B cell (primary cell): ENCODE measurements around the gene GUCA2A. TPM values are rescaled to one million over a fixed set of nuclear protein-coding genes. Genes with fewer than 3 reads are reported as not detected.

Experiments used
- ATAC-seq: fragments of 200-7000 bp; cut with Tn5 transposase; one replicate; pipeline ENCODE4 v1.10.0; 2021; ENCODE audit warnings: low read depth, mild to moderate bottlenecking, moderate number of reproducible peaks, moderate library complexity
- CTCF ChIA-PET: fragments of 350-600 bp; sonication (Branson Sonifier 250); formaldehyde crosslinking; loops from one replicate; lab custom pipeline; 2021; ENCODE audit warnings: antibody characterized with exemption, inconsistent platforms; lab: Charles Lee
- POLR2A ChIA-PET: fragments of 350-600 bp; sonication (Branson Sonifier 250); formaldehyde crosslinking; loops from one replicate; lab custom pipeline; 2021; ENCODE audit warnings: antibody characterized with exemption; lab: Charles Lee
- DNase-seq: peaks from one replicate; pipeline ENCODE4 v3.0.0; 2013
- H2AFZ ChIP-seq: 2 replicates; pipeline ENCODE4 v1.6.1; 2012; ENCODE audit warnings: mild to moderate bottlenecking, low read depth, low read length; ENCODE audit not compliant: insufficient read depth, poor library complexity, severe bottlenecking
- H3K27ac ChIP-seq, 2 donors: 1 replicate in 1 of 2; 2 replicates in 1 of 2; pipeline ENCODE4 v1.5.1; 2012 to 2013; ENCODE audit warnings: low read length in 2 of 2, mild to moderate bottlenecking in 2 of 2, moderate library complexity in 1 of 2
- H3K27me3 ChIP-seq, 4 experiments: fragments of 200-600 bp in 1 of 4; sonication (generic) in 1 of 4; replicated peaks in 1 of 4; 1 replicate in 2 of 4; 2 replicates in 2 of 4; pipeline versions ENCODE4 v1.6.1 to v1.7.0; 2013 to 2016; ENCODE audit warnings: low read length in 3 of 4, mild to moderate bottlenecking in 2 of 4, mixed read lengths in 1 of 4, moderate library complexity in 1 of 4; ENCODE audit not compliant: insufficient read depth in 4 of 4, control insufficient read depth in 3 of 4; ENCODE audit errors: control extremely low read depth in 1 of 4
- H3K36me3 ChIP-seq, 2 experiments: replicated peaks in 1 of 2; 1 replicate in 1 of 2; 2 replicates in 1 of 2; pipeline versions ENCODE4 v1.6.1 to v1.7.1; 2013; ENCODE audit warnings: low read length in 1 of 2; ENCODE audit not compliant: insufficient read depth in 2 of 2, control insufficient read depth in 1 of 2; ENCODE audit errors: control extremely low read depth in 1 of 2, extremely low read depth in 1 of 2
- H3K4me1 ChIP-seq, 2 donors: fragments of 200-600 bp in 1 of 2; sonication (generic) in 1 of 2; 1 replicate in 1 of 2; 2 replicates in 1 of 2; pipeline versions ENCODE4 v1.5.1 to v1.6.1; 2013 to 2017; ENCODE audit warnings: low read length in 2 of 2; ENCODE audit not compliant: control insufficient read depth in 2 of 2, insufficient read depth in 2 of 2
- H3K4me2 ChIP-seq: replicated peaks from 2 replicates; pipeline ENCODE3; 2012; ENCODE audit warnings: mild to moderate bottlenecking, low read depth, low read length; ENCODE audit not compliant: poor library complexity, severe bottlenecking
- H3K4me3 ChIP-seq, 5 experiments: fragments of 200-600 bp in 1 of 5; sonication (generic) in 1 of 5; 1 replicate in 3 of 5; 2 replicates in 2 of 5; pipeline versions ENCODE4 v1.5.1 to v1.7.0; 2011 to 2016; ENCODE audit warnings: low read length in 4 of 5, mild to moderate bottlenecking in 4 of 5, low read depth in 2 of 5, control low read depth in 1 of 5, moderate library complexity in 1 of 5; ENCODE audit not compliant: insufficient read depth in 1 of 5; ENCODE audit errors: control extremely low read depth in 1 of 5, extremely low read depth in 1 of 5
- H3K79me2 ChIP-seq: fragments of 200-600 bp; sonication (generic); one replicate; pipeline ENCODE4 v1.6.0; 2016; ENCODE audit warnings: low read length; ENCODE audit not compliant: control insufficient read depth, insufficient read depth
- H3K9ac ChIP-seq: fragments of 200-600 bp; sonication (generic); 2 replicates; pipeline ENCODE4 v1.6.1; 2017; ENCODE audit warnings: mild to moderate bottlenecking, low read length, moderate library complexity
- H3K9me3 ChIP-seq, 3 donors: one replicate each; pipeline versions ENCODE4 v1.6.1 to v1.7.1; 2013; ENCODE audit warnings: low read length in 2 of 3; ENCODE audit not compliant: control insufficient read depth in 2 of 3, insufficient read depth in 1 of 3; ENCODE audit errors: control extremely low read depth in 1 of 3
- H4K20me1 ChIP-seq: 2 replicates; pipeline ENCODE4 v1.6.0; 2012; ENCODE audit warnings: mild to moderate bottlenecking, low read length; ENCODE audit not compliant: insufficient read depth, control insufficient read depth, poor library complexity, severe bottlenecking
- H3K27ac Mint-ChIP-seq: one replicate; pipeline ENCODE4 v1.8.0; 2021; ENCODE audit warnings: mixed read lengths
- H3K27me3 Mint-ChIP-seq: one replicate; pipeline ENCODE4 v1.8.0; 2021; ENCODE audit warnings: mixed read lengths
- H3K4me1 Mint-ChIP-seq: one replicate; pipeline ENCODE4 v1.8.0; 2021; ENCODE audit warnings: mixed read lengths
- H3K4me3 Mint-ChIP-seq: one replicate; pipeline ENCODE4 v1.8.0; 2021; ENCODE audit warnings: mixed read lengths
- H3K9me3 Mint-ChIP-seq: one replicate; pipeline ENCODE4 v1.8.0; 2022; ENCODE audit warnings: mixed read lengths; ENCODE audit not compliant: insufficient read depth
- CTCF ChIP-seq: fragments of 200-600 bp; IDR thresholded peaks from one replicate; pipeline ENCODE4 v1.8.0; 2022; ENCODE audit warnings: antibody characterized with exemption, mild to moderate bottlenecking
- EZH2 ChIP-seq: IDR thresholded peaks from 2 replicates; pipeline ENCODE4 v1.6.1; 2012; ENCODE audit warnings: borderline replicate concordance, low read depth, mild to moderate bottlenecking, moderate library complexity, low read length; ENCODE audit not compliant: insufficient read depth, poor library complexity, severe bottlenecking
- WGBS: methylation state at CpG from one replicate; pipeline ENCODE4 v1.1.5; 2013; ENCODE audit warnings: missing lambda C conversion rate; ENCODE audit not compliant: insufficient coverage; 5-methylcytosine and 5-hydroxymethylcytosine counted together
- intact Hi-C: fragments of 100-400 bp; cut with micrococcal nuclease; formaldehyde crosslinking; loops from one replicate; pipeline ENCODE4 v1.10.0; 2022
- polyA plus RNA-seq: library from polyadenylated mRNA; depleted of rRNA; stranded (reverse); fragments of >200 nt; gene quantifications from 2 replicates; pipeline ENCODE4 v1.2.3, GENCODE V29; 2012
- total RNA-seq, 2 donors: library from RNA; stranded (reverse); fragments of 120-200 nt in 1 of 2; gene quantifications; 1 replicate in 1 of 2; 2 replicates in 1 of 2; pipeline versions ENCODE4 v1.2.3 to v1.2.4, GENCODE V29; 2013 to 2022

Gene GUCA2A
- total and polyA plus RNA-seq, 2 donors (not counting 1 experiment from before 2014, with no cell fraction given) = not detected

- Histone ChIP-seq H3K36me3 (no peaks in the 10 kb centered on the region), H3K79me2 (no peaks in the 10 kb centered on the region), H3K9me3 (no peaks in the 10 kb centered on the region), H4K20me1 (no peaks in the 10 kb centered on the region), H3K4me3 (no peak overlapping the region), H3K27me3 (peaks cover 0 to 17% (median 4%) of the 10 kb centered on the region in 4 experiments), H2AFZ (no peak overlapping the region), H3K27ac (no peak overlapping the region), H3K9ac (no peak overlapping the region), H3K4me2 (no peak overlapping the region), H3K4me1 (no peaks in the 10 kb centered on the region)
- DNase-seq = no peak
- no peak overlapping the region for H3K4me3 Mint-ChIP-seq
- no peaks in the 10 kb centered on the region for H3K4me1 Mint-ChIP-seq
- no peak for TF ChIP-seq CTCF
- TF ChIP-seq EZH2 = no peak
- peaks cover 24% of the 10 kb centered on the region for H3K27me3 Mint-ChIP-seq
- H3K27ac Mint-ChIP-seq = no peak overlapping the region
- WGBS = 100% methylated on average over 1 of the region's 5 CpGs
- ChIA-PET CTCF (interaction anchor here (0.9 kb wide), 1 partner anchor 568 kb away, joined by 3 read pairs; no protein-coding TSS in a partner anchor), POLR2A (no interaction called here)
- intact Hi-C loops = no loop called here
- ATAC-seq = no peak
- no peaks in the 10 kb centered on the region for H3K9me3 Mint-ChIP-seq
Measured at GRCh38 chr1:42141978-42142377, 22.6 kb downstream of the GUCA2A start.

DNA sequence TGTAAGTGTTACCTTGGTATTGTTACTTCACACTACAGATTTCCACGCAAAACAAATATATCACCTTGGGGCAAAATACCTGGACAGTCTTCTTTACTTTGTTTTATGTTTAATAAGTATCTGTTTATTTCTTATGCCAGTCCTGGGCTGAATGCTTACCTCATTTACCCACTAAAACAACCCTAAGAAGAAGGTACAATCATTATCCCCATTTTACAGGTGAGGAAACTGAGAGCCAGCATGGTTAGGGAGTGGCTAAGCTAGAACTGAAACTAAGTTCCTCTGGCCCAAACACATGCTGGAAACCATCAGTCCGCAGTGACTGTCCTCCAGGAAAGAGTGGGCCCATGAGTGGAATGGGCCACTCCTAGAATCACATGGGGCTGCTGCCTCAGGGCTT, 24.4 kb downstream of the GUCA2A start:
- Mint-ChIP-seq H3K27ac (no peak overlapping the region), H3K4me3 (no peak overlapping the region), H3K27me3 (peaks cover 28% of the 10 kb centered on the region), H3K4me1 (no peaks in the 10 kb centered on the region), H3K9me3 (no peaks in the 10 kb centered on the region)
- Histone ChIP-seq H3K4me1 (no peaks in the 10 kb centered on the region), H3K4me2 (no peak overlapping the region), H3K36me3 (no peaks in the 10 kb centered on the region), H3K79me2 (no peaks in the 10 kb centered on the region), H3K27ac (no peak overlapping the region), H3K27me3 (peaks cover 0 to 3% (median 0%) of the 10 kb centered on the region in 4 experiments), H3K9ac (no peak overlapping the region), H3K4me3 (no peak overlapping the region), H3K9me3 (no peaks in the 10 kb centered on the region), H2AFZ (no peak overlapping the region), H4K20me1 (no peaks in the 10 kb centered on the region)
- ATAC-seq (no peak), DNase-seq (no peak)
- ChIA-PET POLR2A (no interaction called here), CTCF (no interaction called here)
- WGBS = 90% methylated on average over 1 of the region's 2 CpGs
- intact Hi-C loops = no loop called here
- TF ChIP-seq EZH2 (no peak), CTCF (no peak)
